GM21723 (cell line): ENCODE results near the gene RUVBL2.
"Not testable (repeated sequence)": the region's sequence is repeated elsewhere in the genome, so short reads cannot be mapped to it uniquely, and the experiment has no call there.

ENCODE experiments used
- ATAC-seq: cut with Tn5 transposase; IDR thresholded peaks from one replicate; pipeline ENCODE4 v1.9.1; 2021; ENCODE audit warnings: mild to moderate bottlenecking, moderate library complexity; ENCODE audit not compliant: unreplicated experiment

Gene RUVBL2

DNA sequence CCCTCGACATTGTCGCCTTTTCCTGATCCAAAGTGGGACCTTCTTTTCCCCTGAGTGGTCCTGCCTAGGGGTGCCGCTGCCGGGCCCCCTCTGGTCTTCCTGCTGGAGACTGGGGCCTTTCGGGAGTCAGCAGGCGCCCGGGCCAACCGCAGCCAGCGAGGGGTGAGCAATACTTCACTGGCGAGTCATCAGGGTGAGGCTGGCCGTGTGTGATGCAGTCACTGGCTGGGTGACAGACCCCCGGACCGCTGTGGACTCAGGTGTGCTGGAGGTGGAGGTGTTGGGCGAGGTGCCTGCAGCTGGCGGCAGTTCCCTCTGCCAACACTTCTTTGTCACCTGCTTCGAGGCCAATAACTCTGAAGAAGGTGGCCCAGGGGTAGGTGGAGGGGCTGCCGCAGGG, 48.5 kb downstream of the RUVBL2 start:
- no peak for ATAC-seq

DNA sequence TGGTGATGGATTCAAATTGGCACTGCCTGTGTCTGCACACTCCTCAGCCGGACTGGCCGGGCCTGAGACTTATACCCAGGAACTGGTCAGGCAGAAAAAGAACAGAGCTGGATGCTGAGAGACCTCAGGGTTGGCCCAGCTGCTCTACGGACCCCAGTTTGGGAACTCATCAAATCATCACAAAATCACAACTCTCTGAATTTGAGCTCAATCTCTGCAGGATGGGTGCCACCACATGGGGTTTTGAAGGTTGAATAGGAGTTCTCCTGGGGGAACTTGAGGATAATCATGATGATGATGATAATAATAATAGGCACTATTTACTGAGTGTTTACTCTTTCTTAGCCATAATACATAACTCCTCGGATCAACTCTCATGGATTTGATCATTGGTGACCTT, 49.0 kb downstream of the RUVBL2 start:
- ATAC-seq: not testable (repeated sequence)

DNA sequence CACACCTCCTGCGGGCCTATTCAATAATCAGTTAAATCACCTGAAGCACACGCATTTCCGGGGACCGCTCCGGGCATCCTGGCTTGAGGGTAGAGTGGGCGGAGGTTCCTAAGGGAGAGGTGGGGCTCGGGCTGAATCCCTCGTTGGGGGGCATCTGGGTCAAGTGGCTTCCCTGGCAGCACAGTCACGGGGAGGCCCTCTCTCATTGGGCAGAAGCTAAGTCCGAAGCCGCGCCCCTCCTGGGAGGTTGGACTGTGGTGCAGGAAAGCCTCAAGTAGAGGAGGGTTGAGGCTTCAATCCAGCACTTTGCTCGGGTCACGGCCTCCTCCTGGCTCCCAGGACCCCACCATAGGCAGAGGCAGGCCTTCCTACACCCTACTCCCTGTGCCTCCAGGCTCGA, 49.9 kb downstream of the RUVBL2 start, which contains the start of gene CGB5:
CGB5 (plus strand) TSS at position 301 of the 400 bp plus-strand sequence. CDS start 362 bp downstream, outside the sequence.
- ATAC-seq: not testable (repeated sequence)

DNA sequence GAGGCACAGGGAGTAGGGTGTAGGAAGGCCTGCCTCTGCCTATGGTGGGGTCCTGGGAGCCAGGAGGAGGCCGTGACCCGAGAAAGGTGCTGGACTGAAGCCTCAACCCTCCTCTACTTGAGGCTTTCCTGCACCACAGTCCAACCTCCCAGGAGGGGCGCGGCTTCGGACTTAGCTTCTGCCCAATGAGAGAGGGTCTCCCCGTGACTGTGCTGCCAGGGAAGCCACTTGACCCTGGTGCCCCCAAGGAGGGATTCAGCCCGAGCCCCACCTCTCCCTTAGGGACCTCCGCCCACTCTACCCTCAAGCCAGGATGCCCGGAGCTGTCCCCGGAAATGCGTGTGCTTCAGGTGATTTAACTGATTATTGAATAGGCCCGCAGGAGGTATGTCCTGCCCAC, 55.3 kb downstream of the RUVBL2 start, which contains the start of gene CGB8:
CGB8 (minus strand) TSS at position 101 of the 400 bp plus-strand sequence. CDS start 372 bp downstream, outside the sequence.
- ATAC-seq: not testable (repeated sequence)

DNA sequence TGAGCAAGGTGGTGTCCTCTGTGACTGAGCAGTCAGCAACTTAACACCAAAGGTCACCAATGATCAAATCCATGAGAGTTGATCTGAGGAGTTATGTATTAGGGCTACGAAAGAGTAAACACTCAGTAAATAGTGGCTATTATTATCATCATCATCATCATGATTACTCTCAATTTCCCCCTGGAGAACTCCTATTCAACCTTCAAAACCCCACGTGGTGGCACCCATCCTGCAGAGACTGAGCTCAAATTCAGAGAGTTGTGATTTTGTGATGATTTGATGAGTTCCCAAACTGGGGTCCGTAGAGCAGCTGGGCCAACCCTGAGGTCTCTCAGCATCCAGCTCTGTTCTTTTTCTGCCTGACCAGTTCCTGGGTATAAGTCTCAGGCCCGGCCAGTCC, 56.1 kb downstream of the RUVBL2 start:
- not testable (repeated sequence) for ATAC-seq

DNA sequence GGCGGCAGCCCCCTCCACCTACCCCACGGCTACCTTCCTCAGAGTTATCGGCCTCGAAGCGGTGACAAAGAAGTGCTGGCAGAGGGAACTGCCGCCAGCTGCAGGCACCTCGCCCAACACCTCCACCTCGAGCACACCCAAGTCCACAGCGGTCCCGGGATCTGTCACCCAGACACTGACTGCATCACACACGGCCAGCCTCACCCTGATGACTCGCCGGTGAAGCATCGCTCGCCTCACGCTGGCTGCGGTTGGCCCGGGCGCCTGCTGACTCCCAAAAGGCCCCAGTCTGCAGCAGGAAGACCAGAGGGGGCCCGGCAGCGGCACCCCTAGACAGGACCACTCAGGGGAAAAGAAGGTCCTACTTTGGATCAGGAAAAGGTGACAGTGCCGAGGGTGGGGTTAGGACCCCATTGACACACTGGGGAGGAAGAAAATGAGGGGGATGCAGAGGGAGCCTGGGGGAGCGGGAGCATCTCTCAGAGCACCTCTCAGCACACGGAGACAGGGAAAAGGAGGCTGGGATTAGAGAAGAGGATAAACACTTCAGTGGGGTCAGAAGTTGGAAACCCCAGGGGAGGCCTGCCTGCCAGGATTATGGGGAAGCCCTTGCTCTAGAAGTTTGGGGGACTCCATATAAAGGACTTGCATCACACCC, 56.8 kb downstream of the RUVBL2 start:
- ATAC-seq: not testable (repeated sequence)

DNA sequence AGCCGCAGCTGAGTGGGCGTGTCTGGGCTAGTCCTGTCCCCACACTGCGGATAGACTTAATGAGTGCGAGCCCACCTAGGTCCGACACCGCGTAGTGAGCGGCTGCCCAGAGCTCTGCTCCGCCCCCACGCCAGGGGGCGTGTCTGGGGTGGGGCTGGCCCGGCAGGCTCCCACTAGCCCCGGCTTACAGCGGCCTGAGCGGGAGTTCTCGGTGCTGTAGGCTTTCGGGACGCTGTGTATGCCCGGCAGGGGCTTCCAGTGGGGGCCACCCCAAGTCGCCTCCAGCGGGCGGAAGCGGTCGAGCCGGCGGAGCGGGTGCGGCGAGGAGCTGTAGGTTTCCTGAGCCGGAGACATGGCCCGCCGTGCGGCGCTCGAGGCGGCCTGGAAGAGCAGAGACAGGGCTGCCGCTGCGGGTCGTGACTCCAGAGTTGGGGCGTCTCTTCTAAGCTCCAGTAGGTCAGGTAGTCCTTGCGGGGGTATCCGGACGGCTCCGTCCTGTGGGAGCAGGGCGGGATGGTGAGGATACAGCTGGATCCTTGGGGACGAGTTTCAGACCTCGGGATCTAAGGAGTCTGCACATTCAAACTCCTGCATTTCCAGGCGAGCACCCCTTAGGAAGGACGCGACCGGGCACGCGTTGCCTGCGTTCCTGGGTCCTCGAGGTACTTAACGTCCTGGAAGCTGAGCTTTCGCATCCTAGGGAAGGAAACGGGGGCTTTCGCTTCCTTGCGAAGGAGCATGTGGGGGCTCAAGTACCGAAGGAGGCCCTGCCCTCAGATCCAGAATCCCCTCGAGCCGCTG, 62.6 kb downstream of the RUVBL2 start:
- no peak for ATAC-seq

DNA sequence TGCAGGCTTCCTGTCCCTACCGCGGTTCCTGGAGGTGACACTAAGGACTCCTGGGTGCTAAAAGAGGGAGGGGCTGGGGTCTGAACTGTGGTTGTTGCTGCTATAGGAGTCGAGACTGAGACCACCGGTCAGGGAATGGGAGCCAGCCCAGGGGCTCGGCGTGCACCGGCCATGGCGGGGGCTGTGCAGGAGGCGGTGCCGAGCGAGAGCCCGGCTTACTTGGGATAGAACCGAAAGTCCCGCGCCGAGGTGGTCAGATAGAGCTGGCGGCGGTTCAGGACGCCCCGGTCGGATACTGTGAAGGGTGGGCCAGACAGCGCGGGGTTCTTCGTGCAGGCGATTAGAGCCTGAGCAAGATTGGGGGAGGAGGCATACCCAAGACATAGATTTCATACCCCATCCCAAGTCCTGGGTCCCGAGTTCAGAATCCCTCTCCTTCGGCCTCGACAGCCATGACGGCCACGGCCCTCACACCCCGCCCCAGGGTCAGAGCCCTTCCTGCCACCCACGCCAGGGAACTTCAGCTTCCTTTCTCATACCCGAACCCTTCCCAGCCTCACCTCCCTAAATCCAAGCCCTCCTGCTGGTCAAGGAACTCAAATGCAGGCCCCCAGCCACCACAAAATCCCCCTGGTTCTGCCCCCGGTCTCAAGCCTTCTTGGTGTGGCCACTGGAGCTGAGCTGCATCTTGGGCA, 63.4 kb downstream of the RUVBL2 start:
- ATAC-seq: not testable (repeated sequence)

DNA sequence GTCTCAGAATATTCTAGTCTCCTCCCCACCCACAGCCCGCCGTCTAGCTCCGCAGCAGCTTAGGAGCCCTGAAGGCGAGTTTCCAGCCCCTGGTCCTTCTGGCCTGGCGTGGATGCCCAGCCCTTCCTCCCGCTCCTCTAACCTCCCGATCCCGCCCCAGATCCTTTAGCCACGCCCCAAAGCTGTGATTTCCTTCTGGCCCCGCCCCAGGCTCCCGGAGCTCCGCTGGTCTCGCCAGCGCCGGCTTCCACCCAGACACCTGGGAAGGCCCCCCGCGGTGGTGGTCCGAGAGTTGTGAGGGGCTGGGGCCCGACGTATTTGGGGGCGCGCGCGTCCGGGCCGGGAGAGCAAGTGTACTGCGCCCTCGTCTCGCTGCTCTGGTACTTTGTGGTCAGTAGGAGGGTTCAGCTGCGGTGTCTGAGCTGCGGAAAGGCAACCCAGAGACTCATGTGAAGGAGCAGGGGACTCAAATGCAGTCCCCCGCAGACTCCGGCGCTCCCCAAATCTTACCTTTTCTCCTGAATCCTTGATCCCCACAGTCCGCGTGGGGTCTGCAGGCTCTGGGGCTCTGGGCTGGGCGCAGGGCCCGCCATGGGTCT, 64.0 kb downstream of the RUVBL2 start, which contains the start of gene CGB7:
CGB7 (minus strand) TSS at position 114 of the 599 bp plus-strand sequence. CDS start 2,374 bp downstream, outside the sequence.
- ATAC-seq: no peak

DNA sequence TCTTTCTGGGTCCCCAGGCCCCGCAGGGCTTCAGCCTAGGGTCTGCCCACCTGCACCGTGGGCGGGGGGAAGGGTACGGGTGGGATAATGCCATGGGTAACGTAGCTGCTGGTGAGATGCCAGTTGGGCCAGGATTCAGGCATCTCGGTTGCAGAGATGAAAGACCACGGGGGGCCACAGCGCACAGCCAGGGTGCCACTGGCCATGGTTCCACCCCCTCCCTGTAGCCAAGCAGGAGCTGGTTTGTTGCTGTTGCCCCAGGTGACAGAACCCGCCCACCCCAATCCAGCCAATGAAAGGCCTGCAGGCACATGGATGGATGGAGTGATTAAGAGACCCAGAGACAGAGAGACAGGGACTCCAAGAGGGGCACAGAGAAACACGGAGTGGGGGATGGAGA, 64.9 kb downstream of the RUVBL2 start:
- no peak for ATAC-seq

DNA sequence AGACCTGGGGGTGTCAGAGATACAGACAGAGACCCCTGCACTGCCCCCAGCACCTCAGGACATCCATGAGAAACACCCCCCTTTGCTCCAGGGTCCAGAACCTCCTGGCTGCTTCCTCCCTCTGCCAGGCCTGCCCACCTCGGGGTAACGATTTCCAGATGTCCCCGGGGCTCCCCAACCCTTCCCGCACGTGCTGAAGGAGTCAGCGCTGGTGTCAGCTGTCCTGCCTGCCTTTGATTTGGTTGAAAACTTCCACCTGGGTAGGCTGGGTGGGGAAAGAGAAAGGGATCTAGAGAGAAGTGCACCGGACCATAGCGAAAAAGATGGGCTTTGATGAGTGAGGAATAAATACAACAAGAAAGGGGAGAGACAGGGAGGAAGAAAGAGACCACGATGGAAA, 65.4 kb downstream of the RUVBL2 start:
- no peak for ATAC-seq

DNA sequence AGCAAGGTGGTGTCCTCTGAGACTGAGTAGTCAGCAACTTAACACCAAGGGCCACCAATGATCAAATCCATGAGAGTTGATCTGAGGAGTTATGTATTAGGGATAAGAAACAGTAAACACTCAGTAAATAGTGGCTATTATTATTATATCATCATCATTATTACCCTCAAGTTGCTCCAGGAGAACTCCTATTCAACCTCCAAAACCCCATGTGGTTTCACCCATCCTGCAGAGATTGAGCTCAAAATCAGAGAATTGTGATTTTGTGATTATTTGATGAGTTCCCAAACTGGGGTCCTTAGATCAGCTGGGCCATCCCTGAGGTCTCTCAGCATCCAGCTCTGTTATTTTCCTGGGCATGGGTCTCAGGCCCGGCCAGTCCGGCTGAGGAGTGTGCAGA, 67.3 kb downstream of the RUVBL2 start:
- no peak for ATAC-seq

DNA sequence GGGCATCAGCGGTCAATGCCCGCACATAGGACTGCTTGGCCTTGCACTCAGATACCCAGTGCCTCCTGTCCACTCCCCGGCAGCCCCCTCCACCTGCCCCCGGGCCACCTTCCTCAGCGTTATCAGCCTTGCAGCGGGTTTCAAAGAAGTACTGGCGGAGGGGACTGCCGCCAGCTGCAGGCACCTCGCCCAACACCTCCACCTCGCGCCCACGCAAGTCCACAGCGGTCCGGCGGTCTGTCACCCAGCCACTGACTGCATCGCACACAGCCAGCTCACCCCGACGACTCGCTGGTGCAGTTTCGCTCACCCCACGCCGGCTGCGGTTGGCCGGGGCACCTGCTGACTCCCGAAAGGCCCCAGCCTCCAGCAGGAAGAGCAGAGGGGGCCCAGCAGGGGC, 67.8 kb downstream of the RUVBL2 start:
- ATAC-seq: no peak

DNA sequence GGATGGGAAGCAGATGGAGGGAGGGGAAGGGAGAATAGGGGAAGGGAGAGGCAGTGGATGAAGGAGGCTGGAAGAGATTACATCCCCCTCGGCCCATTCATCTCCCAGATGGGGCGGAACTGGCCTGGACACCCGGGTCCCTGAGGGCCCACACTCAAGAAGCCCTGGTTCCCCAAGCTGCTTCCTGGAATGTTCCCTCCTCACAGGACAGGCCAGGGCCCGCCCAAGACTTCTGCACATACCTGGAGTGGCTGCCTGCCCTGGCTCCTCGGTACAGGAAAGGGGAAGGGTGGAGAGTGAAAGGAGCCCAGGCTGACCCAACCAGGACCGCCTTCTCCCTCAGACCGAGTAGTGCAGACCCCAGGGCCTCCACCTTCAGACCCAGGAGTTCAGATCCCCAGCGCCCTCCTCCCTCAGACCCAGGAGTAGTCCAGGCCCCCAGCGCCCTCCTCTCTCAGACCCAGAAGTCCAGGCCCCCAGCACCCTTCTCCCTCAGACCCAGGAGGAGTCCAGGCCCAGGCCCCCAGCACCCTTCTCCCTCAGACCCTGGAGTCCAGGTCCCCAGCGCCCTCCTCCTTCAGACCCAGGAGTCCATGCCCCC, 70.4 kb downstream of the RUVBL2 start:
- ATAC-seq: no peak

DNA sequence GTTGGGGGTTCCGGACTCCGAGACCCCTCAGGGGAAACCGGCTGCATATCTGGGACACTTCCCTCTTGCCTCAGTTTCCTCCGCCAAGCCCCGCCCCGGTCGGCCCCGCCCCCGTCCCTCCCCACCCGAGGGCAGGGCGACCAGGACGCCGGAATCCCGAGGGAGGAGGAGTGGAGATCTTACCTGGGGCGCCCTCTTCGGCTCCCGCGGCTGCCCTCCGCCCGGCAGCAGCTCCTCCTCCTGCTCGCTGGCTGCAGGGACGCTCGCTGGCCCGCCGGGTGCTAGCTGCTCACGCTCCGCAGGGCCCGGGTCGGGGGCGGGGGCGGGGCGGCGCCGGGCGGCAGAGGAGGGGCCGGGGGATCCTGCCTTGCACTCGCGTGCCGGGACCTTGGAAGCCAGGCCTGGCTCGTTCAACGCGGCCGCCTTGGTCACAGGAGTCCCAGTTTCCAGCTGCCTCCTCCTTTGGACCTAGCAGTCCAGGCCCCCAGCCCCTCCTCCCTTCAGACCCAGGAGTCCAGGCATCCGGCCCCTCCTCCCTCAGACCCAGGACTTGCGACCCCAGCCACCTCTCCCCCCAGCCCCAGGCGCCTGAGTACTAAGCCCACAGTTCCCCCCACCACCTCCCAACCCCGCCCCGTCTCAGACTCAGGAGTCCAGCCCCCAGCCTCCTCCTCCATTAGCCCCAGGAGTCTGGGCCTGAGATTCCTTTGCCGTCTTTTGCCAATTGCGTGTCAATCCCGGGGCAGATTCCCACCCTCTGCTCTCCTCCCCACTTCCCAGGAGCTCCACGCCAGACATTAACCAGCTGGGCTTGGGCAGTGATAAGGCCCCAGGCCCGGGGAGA, 71.3 kb downstream of the RUVBL2 start, which contains the start of gene NTF4:
NTF4 (minus strand) TSS at position 51 of the 844 bp plus-strand sequence. CDS start 2,821 bp downstream, outside the sequence.
- ATAC-seq: no peak
